ENCODE results near the gene TMEM178B.
"Not testable (repeated sequence)": the region's sequence is repeated elsewhere in the genome, so short reads cannot be mapped to it uniquely, and the experiment has no call there.

The TMEM178B gene

DNA sequence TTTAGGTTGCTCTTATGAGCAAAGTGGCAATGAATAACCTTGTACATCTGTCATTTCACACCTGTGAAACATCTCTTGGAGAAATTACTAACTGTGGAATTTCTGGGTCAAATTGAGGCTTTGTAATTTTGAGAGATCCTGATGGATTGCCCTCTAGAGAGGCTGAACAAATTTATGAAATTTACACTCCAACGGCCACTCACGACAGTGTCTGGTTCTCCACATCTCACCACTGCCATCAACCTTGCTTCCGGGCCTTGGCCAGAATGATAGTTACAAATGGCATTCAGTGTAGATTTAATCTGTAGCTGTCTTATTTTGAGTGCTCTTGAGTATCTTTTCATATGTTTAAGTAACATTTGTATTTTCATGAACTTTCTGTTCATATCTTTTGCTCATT, 117.4 kb downstream of the TMEM178B start:
- DNase-seq: no peak

DNA sequence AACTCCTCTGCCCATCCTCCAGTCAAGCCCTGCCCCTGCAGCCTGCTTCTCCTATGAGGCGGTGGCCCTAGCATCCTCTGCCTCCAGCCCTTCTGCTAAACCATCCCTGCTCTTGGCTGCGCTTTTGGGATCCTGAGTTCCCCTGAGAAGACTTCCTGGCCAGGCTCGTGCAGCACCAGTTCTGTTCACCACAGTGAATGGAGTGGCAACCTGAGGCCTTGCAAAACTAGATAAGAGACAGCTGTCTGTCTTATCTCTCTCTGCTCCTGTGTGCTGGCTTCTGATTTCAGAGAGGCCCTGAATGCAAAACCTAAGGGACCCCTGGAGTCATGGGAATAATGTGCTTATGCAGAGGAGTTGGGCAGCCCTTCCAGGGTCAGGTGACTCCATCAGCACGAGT, 119.2 kb downstream of the TMEM178B start:
- no peak for DNase-seq

DNA sequence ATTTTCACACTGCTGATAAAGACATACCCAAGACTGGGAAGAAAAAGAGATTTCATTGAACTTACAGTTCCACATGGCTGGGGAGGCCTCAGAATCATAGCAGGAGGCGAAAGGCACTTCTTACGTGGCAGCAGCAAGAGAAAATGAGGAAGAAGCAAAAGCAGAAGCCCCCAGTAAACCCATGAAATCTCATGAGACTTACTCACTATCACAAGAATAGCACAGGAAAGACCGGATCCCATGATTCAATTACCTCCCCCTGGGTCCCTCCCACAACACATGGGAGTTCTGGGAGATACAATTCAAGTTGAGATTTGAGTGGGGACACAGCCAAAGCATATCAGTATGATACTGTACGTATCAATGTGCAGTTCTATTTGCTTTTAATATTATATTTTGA, 121.9 kb downstream of the TMEM178B start:
- not testable (repeated sequence) for DNase-seq

DNA sequence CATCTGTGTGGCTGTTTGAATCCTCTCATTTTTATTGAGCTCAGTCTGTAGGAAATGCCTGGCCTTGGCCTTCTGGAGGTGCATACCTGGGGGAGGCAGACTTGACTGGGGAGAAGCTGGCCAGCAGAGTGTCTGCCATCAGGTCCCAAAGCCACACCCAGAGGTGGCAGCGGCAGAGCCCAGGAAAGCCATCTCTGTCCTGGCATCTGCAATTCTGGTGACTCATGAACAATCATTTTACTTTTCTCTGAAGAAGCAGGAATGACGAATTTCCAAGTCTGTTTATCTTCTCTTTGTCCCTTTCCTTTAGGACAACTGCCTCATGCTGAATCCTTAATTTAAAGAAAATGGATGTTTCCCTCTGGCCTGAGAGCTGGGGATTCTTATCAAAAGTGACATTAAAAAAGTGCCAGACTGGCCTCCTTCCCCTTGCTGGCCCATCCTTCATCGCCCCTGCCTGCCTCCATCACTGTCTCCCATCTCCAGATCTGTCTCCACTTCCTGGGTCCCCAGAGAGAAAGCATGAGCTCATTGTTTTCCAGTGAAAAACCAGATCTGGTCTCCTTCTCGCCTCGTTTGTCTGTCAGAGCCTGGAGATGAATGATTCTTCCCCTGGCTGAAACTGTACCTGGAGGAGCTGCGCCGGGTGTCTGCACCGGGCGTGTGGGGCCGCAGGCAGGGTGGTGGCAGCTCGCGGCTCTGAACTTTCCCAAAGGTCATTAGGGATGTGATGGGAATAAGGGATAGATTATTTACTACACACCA, 124.5 kb downstream of the TMEM178B start:
- DNase-seq: no peak

DNA sequence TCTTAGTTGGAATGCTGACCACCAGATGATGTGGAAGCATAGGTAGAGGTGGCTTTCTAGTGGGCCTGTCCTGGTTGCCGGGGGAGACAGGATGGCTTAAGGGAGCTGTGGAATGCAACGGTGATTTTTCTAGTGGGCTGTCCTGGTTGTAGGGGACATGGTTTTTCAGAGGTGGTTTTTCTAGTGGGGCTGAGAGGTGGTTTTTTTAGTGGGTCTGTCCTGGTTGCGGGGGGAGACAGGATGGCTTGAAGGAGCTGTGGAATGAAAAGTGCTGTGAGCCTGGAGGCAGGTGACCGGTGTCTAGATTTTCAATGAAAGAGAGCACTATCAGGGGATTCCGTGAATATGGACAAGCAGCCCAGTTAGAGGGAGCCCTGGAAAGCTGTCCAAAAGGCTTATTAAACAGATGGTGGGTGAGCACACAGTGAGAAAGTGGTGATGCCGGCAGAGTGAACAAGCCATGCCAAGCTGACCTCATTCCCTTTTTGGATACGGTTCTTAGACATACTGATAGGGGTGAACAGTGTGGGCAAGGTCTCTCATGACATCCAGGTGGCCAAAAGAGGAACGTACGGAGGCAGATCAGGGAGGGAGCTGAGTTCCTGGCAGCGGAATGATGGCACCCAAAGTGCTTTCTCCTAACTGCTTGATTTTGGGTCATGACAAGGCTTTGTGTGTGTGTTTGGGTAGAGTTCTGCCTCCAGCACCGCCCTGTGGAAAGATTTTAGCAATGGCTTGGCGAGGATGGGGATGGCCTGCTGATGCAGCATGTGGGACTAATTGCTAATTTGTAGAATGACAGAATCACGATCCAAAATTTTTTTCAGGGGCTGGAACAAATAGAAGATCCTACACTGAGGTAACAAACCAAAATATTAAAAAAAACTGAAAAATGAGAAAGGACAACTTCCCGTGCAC, 126.6 kb downstream of the TMEM178B start:
- no peak for DNase-seq

DNA sequence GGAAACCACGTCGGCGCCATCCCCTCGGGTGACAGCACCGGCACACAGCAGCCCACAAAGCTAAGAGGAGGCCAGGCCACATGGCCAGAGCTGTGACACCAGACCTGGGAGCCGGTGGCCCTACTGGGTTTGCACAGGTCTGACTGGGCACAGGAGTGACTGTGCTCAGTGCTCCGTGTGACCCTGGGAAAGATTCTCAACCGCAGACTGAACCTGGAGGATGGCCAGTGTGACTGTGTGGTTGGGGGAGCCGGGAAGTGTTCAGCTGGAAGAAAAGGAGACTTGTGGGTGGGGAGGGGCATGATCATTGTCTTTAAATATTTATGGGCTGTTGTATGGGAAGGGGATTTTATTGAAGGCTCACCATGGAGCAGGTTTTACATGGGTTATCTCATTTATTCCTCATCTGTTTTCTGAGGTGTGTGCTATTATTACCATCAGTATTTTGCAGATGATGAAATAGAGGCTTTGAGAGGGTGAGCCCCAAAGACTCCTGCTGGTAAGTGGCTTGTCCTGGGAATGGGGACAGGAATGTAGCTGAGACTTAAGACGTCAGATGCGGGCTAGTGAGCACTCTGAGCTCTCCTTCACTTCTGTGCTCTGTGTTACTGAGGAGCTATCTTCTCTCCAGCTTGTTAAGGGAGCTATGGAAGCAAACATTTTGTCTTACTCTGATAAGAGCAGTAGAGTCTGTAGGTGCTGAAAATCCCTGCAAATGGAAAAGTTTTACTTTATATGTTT, 127.5 kb downstream of the TMEM178B start:
- no peak for DNase-seq

DNA sequence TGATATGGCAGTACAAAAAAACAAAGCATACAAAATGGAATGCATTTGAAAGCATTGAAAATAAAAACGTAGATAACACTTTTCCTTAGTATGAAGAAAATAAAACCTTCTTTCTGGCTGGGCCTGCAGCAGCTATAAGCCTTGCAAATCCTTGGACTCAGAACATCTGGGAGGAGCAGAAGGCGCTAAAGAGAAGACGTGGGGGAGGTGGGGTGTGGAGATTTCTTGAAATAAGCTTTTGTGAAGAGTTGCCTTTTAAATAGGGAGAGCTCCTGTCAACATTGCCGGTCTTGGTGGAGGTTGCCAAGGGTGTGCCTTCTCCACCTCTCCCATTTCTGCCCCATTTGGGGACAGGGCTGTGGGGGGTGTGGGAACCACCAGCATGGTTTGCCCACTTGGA, 128.7 kb downstream of the TMEM178B start:
- no peak for DNase-seq

DNA sequence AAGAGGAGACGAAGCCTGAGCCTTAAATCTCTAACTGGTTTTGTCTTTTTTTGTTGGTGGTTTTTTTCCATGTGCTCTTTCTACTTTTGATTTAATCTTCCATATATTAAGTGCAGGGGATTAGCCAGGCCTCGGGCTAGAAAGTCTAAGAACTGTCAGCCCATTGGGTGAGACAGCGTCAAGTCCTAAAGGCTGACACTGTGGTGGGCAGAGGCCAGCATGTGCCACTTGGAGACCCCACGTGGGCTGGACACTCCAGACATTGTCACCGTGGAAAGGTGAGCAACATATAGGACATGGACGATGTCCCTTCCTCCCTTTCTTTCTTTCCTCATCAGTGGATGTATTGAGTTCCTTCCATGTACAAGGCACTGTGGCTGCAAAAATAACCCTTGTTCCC, 129.3 kb downstream of the TMEM178B start:
- DNase-seq: no peak

DNA sequence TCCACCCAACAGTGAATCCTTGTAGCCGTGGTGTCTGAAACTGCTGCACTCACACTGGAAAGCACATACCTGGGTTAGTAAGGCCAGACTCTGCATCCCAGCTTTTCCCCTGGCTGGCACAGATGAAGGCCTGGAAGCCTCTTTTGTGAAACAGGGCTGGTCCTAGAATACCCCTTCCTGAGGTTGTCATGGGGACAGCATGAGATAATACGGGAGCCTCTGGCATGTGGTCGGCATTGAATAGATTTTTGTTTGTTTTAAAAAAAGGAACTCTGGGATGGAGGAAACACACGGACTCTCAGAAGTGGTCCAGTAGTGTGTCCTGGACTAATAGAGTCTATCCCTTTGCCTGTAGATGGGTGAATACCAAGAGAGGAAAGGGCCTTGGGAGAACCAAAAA, 129.7 kb downstream of the TMEM178B start:
- no peak for DNase-seq

DNA sequence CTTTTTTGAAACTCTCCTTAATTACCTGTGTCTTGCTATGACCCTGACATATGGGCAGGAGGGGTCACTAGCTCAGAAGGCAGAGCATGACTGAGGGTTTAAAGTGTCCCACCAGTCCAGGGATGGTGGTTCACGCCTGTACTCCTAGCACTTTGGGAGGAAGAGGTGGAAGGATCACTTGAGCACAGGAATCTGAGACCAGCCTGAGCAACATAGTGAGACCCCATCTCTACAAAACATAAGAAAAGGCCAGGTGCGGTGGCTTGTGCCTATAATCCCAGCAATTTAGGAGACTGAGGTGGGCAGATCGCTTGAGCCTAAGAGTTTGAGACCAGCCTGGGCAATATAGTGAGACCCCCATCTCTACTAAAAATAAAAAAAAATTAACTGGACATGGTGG, 133.8 kb downstream of the TMEM178B start:
- DNase-seq: no peak

DNA sequence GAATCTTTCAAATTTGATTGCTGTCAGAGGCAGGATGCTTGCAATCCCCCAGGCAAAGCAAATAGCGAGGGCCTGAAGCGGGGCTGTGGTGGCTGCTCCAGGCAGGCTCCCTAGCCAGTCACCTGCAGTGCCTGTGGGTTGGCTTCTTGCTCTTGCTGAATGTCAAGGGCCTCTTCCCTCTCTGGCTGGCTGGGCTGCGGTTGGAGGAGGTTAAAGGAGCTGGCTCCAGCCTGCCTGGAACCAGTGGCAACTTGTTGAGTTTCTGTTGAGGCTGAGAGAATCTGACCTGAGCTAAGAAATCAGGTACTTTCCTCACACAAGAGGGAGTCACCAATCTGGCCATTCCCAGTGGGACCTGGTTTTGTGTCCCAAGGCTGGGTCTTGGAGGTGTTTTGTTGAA, 134.7 kb downstream of the TMEM178B start:
- no peak for DNase-seq

DNA sequence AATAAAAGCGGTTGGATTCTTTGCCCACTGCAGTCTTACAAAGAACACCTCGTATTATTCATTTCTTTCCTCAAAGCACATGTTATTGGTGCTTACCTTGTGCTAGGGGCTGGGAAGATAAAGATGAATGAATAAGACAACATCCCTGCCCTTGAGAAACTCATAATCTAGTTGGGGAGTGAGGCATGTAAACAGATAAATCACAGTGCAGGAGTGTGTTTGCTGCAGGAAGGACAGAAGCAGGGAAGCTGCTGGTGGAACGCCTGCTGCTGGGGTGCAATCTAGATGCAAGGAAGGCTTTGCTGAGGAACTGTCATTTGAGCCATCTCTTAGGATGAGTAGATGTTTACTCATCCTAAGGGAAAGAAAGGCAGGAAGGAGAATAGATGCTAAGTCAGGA, 135.6 kb downstream of the TMEM178B start:
- no peak for DNase-seq

DNA sequence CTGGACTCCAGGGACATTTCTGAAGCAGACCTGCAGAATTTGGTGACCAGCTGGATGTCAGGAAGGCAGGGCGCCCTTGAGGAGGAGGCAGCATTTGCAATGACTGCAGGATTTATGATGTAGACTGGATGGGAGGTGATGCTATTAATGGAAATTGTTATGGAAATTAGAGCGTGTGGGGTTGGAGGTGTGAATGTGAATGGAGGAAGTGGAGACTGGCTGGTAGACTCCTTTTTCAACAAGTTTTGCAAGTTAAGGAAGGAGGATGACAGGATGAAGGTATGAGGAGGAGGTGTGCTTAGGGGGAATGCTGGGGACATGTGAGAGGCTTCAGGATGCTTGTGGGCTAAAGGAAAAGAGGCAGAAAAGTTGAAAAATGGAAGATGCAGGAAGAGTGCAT, 137.0 kb downstream of the TMEM178B start:
- no peak for DNase-seq

DNA sequence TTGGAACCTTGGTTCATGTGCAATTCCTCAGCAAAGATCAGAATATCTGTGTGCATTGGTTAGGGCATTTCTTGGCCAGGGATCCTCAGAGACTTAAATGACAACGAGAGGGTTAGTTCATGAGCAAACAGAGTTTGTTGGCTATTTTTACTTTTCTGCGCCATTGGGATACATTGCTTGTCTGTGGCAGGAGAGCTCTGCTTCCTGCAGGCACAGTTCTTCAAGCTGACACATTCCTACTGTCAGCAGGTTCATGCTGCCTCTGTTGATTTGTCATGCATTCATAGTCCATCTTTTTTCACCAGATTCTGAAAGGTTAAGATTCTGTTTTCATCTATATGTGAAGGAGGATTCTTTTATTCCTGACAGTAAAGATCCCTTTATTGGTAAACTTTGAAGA, 139.4 kb downstream of the TMEM178B start:
- no peak for DNase-seq

DNA sequence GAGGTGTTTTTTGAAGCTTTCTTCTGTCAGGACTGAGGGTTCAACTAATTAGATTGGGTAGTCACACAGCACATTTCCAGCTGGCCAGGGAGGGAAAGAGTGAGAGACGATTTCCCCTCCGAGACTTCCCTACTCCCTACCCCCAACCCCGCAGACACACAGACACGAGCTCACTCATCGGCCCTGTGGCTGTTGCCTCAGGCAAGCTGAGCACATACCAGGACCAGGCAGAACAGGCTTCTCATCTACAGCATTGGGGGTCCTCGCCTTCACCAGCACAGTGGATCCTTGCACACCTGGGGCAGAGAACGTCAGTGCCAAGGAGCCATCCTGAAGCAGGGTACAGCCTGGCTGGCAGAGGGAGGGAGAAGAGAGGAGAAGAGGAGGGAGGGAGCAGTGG, 144.1 kb downstream of the TMEM178B start:
- no peak for DNase-seq

DNA sequence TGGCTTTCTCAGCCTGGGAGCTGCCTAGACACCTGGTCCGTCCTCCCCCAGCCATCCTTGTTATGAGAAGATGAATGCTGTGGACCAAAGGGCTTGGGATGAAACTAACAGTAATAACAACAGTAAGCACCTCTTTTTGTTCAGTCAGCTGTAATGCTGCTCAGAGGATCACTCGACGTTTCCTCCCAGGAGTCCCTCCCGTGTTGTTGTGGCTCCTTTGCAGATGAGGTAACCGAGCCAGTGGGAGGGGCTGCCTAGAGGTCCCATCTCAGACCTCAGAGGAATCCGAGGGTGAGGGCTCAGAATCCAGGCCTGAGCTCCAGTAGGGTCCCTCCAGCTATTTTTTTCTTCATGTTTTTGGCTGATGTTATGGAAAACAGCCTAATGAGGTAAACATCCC, 145.1 kb downstream of the TMEM178B start:
- DNase-seq: no peak

DNA sequence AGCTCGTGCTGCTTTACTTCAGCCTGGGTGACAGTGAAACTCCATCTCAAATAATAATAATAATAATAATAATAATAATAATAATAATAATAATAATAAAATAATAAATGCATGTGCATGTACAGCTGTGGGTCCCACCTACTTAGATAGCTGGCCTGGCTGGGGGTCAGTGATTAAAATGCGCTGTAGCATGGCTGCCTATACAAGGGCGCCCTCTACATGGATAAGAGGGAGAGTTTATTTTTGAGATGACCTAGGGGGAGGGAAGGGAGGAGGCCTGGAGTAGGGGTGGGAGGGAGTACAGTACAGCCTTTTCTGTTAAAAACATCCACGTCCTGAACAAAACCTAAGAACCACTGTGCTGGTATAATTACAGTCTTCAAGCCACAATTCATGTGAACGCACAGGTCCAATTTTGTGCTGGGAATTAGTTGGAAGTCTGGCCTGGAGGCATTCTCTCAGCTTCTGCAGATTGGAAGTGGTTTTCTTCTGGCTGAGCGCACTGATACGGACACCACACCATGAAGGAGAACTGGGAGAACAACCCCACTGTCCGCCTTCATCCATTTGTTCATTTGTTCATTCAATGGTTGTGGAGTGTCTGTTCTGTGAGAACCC, 146.5 kb downstream of the TMEM178B start:
- DNase-seq: no peak

DNA sequence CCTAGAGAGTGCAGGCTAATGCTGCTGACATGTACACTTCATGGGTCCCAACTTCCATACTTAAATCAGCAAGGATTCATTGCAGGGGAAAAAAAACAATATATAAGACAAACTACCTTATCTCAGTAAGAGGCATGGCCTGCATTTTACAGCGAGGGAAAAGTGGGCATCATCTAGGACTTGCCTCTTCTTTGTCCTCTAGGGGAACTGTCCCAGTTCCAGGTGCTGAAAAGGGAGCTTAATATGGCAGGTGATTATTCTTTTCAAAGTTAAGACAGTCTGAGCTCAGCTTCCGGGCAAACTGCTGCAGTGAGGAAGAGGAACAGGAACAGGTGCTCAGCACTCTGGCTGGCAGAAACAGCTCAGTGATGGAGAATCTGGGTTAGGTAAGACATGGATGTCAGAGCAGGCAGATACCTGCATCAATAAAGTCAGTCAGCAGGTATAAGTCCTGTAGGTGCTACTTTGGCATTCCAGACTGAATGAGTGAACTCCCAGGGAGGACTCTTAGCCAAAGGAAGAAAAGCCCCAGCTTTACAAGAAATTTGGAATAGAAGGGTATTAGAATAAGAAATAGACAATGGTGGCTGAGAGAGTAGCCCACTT, 147.2 kb downstream of the TMEM178B start:
- no peak for DNase-seq

DNA sequence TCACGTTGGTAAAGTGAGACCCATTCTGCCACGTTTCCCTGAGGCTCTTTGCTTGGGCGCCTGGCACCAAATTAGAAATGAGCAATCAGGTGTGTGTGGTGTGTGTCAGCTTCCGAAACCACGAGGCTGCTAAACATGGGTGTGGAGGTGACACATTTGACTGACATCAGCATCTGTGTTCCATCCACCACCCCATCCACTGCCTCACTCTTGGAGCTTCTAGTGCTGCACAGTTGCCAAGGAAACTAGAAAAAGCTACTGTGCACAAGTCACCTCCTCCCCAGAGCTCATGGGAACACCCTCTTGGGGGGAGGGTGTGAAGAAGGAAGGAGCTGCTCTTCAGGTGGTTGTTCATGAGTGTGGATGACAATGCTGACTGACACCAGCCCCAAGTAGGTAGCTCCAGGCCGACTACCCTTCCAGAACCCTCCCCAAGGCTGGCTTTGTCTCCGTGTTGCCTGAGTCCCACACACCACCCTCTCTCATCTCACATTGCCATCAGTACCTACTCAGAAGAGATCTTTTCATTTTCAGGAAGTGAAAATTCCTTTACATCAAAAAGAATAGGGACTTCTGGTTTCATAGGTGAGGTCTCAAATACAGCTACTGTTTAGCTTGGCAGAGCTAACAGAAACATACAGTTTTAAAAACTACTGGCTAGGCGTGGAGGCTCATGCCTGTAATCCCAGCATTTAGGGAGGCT, 152.2 kb downstream of the TMEM178B start:
- no peak for DNase-seq

DNA sequence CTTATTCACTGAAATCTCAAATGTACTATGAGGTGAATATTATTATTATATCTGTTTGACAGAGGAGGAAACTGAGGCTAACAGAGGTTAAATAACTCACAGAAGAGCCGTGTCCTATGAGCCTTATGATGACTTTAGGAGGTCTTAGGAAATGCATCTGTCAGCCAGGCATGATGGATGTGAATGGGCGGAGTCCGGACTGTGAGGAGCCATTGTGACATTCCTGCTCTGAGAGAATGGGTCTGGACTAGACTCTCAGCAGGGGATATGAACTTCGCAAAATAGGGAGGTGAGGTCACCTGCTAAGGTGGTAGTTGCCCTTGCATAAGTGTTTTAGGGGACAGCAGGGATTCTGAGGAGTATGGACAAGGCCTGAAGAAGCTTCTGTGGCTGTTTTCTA, 153.6 kb downstream of the TMEM178B start:
- DNase-seq: no peak

DNA sequence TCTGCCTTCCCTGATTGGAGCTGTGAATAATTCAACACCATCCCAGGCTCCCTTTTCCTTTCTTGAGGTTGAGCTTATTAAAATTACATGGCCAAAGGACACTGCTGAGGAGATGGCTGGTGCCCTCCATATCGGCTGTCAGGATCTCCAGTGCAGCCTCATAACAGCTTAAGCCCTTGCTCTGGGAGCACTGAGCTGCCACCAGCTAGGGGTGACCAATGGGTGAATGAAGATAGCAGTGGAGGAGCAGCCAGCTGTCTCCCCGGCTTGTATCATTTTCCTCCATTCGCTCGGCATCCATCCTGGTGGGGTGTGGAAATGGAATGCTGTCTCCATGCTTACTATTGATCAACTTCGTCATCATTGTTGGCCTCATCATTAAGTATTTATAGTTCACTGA, 154.6 kb downstream of the TMEM178B start:
- DNase-seq: no peak

All from activated CD8-positive, alpha-beta memory T cell treated with anti-CD3 and anti-CD28 coated beads for 24 hours (primary cell).